H1 (cell line): ENCODE results near the gene RREB1. TPM values are rescaled to one million over a fixed set of nuclear protein-coding genes. Genes with fewer than 3 reads are reported as not detected.

Experiments
- ASH2L ChIP-seq: fragments of 200-600, 300-600 bp; sonication (generic); IDR thresholded peaks from one replicate; pipeline ENCODE4 v1.7.1; 2017; ENCODE audit warnings: low read length
- CEBPB ChIP-seq: IDR thresholded peaks from 2 replicates; pipeline ENCODE4 v1.6.1; 2012; ENCODE audit warnings: low read depth, low read length
- CHD7 ChIP-seq: fragments of 300-600 bp; sonication (generic); IDR thresholded peaks from 2 replicates; pipeline ENCODE4 v1.7.1; 2012; ENCODE audit warnings: low read length, moderate library complexity, mild to moderate bottlenecking, inconsistent platforms; ENCODE audit not compliant: insufficient replicate concordance
- HDAC2 ChIP-seq, 2 experiments: fragments of 300-600 bp in 1 of 2; sonication (generic) in 1 of 2; IDR thresholded peaks; 2 replicates each; pipeline ENCODE4 v1.6.1; 2011 to 2012; ENCODE audit warnings: low read depth in 2 of 2, low read length in 2 of 2, mild to moderate bottlenecking in 2 of 2, moderate library complexity in 2 of 2, borderline replicate concordance in 1 of 2, inconsistent platforms in 1 of 2
- HDAC6 ChIP-seq: IDR thresholded peaks from one replicate; pipeline ENCODE4 v1.7.1; 2012; ENCODE audit warnings: low read depth, mild to moderate bottlenecking, inconsistent platforms, low read length, moderate library complexity
- JUND ChIP-seq: IDR thresholded peaks from 2 replicates; pipeline ENCODE4 v1.6.1; 2011; ENCODE audit warnings: mild to moderate bottlenecking, improper control_type of control experiment, low read length
- RFX5 ChIP-seq: IDR thresholded peaks from 2 replicates; pipeline ENCODE4 v1.6.1; 2011; ENCODE audit warnings: low read depth, low read length, improper control_type of control experiment, borderline replicate concordance
- RXRA ChIP-seq: IDR thresholded peaks from 2 replicates; pipeline ENCODE4 v1.6.1; 2011; ENCODE audit warnings: low read depth, mild to moderate bottlenecking, low read length, moderate library complexity; ENCODE audit not compliant: insufficient read depth
- SP1 ChIP-seq: IDR thresholded peaks from 2 replicates; pipeline ENCODE4 v1.6.1; 2011; ENCODE audit warnings: low read depth, low read length
- TEAD4 ChIP-seq: IDR thresholded peaks from 2 replicates; pipeline ENCODE4 v1.6.1; 2012; ENCODE audit warnings: low read depth, low read length, inconsistent platforms, mixed read lengths
- YY1 ChIP-seq: IDR thresholded peaks from 2 replicates; pipeline ENCODE4 v1.6.1; 2011; ENCODE audit warnings: low read depth, mild to moderate bottlenecking, low read length
- polyA plus RNA-seq, 7 experiments: library from polyadenylated mRNA; depleted of rRNA in 3 of 7; stranded (reverse) in 5 of 7; unstranded in 2 of 7; fragments of >200 nt in 5 of 7; fragments of 200-250 nt in 2 of 7; gene quantifications; 1 replicate in 5 of 7; 2 replicates in 1 of 7; 4 replicates in 1 of 7; pipeline versions ENCODE4 v1.2.1 to v1.2.3, GENCODE V29; 2011 to 2013; ENCODE audit warnings: missing spikeins in 2 of 7, mixed read lengths in 2 of 7
- total RNA-seq: library from RNA; stranded (reverse); fragmentation: NEBNext Ultra II Directional; extraction: Animal tissue kit (Norgen Biotek cat#: 25700); gene quantifications from 2 replicates; pipeline ENCODE4 v1.2.1, GENCODE V29; 2021

RREB1 gene
- total and polyA plus RNA-seq, 2 of the 8 experiments (the other 6 are each of a cell fraction or from before 2014, with no cell fraction given), result 3.9 to 34.7 TPM

GRCh38 chr6:7238900-7239589 lies 131.3 kb downstream of the RREB1 start (continued):
- TF ChIP-seq ASH2L (no peak), SP1 (no peak), CEBPB (no peak), HDAC2 (IDR thresholded peaks at IDR 0.05; ENCODE audit: borderline replicate concordance in 1 of 2, low read depth in 2 of 2, low read length in 2 of 2) (0 out of 4 replicates have a peak, but pooled peaks have one; percentile 20 to 46), TEAD4 (no peak), RXRA (no peak), HDAC6 (no peak), RFX5 (no peak), JUND (0 out of 2 replicates have a peak, but pooled peaks have one; percentile 37), CHD7 (no peak), YY1 (peak; percentile 65; the same call in 1 of the 2 replicates)
